ENCODE data around the gene CHN2. TPM values are rescaled to one million over a fixed set of nuclear protein-coding genes. Genes with fewer than 3 reads are reported as not detected.

The CHN2 gene
- total RNA-seq, 1 experiment from 2014 or later = 17.2 TPM

- no peak for DNase-seq (ENCODE audit: low spot score)
These were observed 114.7 kb downstream of the CHN2 start for GRCh38 chr7:29309041-29309854.

- DNase-seq (ENCODE audit: low spot score) = no peak
These were observed 116.0 kb downstream of the CHN2 start for GRCh38 chr7:29310625-29311024.

DNA sequence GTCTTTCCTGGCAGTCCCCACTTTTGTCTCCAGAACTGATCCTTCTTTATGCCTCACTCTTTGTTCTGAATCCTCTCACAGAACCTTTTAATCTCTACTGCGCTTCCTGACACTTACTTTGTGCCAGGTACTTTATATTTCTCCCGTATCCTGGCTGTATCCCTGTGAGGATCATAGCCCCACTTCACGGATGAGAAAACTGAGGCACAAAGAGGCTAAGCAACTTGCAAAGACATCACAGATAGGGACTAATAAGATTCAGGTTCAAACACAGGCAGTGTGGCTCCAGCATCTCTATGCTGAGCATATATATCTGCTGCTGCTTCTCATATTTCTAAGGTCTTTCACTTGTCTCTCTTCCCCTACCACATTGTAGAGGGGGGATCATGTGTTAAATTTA is 116.7 kb downstream of the CHN2 start:
- no peak for DNase-seq (ENCODE audit: low spot score)

GRCh38 chr7:29314148-29314547 is 119.6 kb downstream of the CHN2 start:
- no peak for DNase-seq (ENCODE audit: low spot score)

DNA sequence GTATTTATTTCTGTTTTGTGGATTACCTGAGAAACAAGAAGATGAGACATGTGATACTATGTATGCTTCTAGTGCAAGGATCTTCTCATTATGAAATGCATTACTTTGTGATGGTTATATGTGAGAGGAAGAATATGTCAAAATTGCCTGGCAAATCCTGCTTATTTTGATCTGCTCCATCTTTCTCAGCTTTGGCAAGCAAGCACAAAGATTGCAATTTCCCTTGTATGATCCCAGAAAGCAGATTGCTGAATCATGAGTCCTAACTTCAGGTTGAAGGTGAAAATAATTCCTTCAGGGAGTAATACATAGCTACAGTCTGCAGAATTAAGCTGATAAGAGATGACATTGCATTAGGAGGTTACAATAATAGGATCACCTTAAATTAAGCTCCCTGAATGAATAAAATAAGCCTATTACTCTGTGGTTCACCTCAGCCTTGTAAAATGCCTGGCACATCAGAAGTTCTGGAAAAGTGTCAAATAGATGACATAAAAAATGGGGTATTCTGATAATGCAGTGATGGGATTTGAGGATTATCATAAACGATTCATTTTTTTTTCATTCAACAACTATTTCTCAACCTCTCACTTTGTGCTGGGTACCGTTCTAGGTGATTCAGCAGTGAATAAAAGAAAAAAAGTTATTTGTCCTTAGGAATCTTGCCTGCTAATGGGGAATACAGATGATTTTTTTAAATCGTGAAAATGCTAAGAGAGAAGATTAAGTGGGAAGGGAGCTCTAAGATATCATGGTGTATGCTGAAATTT is 120.7 kb downstream of the CHN2 start:
- no peak for DNase-seq (ENCODE audit: low spot score)

DNA sequence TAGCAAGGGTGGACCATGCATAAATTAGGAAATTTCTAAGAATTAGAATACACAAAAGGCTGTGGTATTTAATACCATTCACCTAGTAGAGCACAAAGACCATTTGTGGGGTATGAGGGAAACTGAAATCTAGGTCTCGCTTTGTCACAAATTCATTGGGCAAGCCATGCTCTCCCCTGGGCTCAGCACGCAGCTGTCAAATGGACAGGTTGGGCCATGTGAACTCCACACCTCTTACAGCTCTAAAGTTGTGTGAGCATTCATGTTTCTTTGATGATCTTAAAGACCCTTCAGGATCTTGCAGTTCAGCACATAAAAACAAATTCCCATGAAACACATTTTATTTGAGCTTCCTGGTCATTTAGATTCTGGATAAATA is 121.3 kb downstream of the CHN2 start:
- DNase-seq (ENCODE audit: low spot score) = no peak

- DNase-seq (ENCODE audit: low spot score) = no peak
These were observed 122.4 kb downstream of the CHN2 start for GRCh38 chr7:29316926-29317325.

GRCh38 chr7:29318853-29319718 is 124.5 kb downstream of the CHN2 start:
- no peak for DNase-seq (ENCODE audit: low spot score)

DNA sequence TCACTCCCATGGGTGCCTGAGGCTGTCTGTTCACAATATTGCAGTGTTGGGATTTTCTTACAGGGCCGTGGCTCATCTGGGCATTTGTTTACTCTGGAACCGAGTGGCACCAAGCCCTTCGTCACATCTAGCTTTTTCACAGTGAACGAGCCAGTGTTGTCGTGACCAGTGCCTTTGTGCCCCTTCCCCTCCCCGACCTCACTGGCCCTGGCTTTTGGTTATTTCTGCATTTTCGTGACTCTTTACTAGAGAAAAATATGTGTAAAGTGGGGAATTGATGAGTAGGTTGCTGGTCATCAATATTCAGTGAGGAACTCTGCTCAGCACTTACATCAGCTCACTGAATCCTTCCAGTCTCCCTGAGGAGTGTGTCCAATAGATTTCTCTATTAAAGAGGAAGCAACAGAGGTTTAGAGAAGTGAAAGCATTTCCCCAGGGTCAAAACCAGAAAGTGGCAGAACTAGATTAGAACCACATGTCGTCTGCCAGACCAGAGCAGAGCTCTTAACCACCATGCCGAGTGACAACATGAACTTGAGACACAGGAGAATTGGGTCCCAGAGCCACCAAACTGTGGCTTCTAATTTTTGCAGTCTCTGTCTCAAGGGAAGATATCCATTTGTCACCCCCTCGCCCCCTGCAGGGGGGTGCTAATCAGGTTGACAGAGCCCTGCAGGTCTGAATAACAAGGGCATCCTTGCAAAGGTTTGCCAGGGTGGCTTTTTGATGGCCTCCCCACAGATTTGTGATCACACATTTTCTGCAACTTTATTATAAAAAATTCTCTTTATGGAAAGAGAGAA is 125.3 kb downstream of the CHN2 start:
- DNase-seq (ENCODE audit: low spot score) = peak; percentile 42

DNA sequence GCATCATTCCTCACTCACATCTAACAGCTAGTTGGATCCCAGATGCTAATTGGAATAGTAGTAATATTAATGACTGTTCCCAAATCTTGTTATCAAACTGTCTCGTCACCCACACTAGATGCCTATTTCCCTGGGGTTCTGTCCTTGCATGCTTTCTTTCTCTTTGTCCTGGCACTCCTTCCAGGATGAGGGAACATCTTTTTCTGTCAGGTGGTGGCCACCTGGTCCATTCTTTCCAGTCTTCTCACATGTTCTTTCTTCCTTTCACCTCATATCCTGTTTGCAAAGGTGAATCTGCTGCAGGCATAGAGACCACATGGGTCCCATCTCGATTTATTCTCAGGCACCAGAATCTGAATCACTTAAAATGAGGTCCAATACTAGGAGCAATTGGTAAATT is 126.0 kb downstream of the CHN2 start:
- DNase-seq (ENCODE audit: low spot score) = no peak

GRCh38 chr7:29322023-29322712 is 127.6 kb downstream of the CHN2 start:
- no peak for DNase-seq (ENCODE audit: low spot score)

GRCh38 chr7:29325476-29325875 is 130.9 kb downstream of the CHN2 start:
- DNase-seq (ENCODE audit: low spot score) = no peak

- no peak for DNase-seq (ENCODE audit: low spot score)
These were observed 132.3 kb downstream of the CHN2 start for GRCh38 chr7:29326864-29327263.

DNA sequence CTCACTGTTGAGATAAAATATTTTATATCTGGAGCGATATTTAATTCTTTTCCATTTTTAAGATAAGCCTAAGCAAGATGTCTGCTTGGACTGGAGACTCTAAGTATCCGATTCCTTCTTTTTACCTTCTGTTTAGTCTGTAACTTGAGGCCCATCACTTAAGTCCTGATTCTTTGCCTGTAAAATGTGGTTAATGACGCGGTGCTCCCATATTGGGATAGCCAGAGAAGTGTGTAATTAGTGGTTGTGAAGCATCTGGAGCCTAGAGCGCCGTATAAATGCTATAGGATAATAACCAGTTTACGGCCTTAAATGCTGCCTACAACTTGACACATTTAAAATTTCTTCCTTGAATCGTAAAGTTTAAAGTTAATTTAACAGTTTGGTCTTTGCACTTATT is 132.9 kb downstream of the CHN2 start:
- peak; percentile 48 for DNase-seq (ENCODE audit: low spot score)

GRCh38 chr7:29328045-29328444 is 133.5 kb downstream of the CHN2 start:
- DNase-seq (ENCODE audit: low spot score) = no peak

- no peak for DNase-seq (ENCODE audit: low spot score)
These were observed 134.2 kb downstream of the CHN2 start for GRCh38 chr7:29328811-29329210.

GRCh38 chr7:29329686-29330085 is 135.1 kb downstream of the CHN2 start:
- DNase-seq (ENCODE audit: low spot score) = no peak

DNA sequence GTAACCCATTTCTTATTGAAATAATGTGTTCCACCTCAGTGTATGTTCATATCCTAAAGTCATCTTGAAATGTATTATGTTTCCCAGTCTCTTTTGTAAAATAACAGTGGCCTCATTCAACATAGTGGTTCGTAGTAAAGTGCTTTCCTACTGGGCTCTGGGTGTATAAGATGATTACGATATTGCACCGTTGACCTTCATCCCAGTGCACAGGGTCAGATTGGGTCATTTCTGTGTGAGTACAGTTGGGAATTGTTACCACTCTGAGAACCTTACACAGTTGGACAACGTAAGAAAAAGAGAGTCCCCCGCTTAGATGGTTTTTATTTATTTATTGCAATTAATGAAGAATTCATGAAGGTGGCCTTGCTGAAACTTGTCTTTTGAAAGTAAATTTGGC is 135.6 kb downstream of the CHN2 start:
- no peak for DNase-seq (ENCODE audit: low spot score)

DNA sequence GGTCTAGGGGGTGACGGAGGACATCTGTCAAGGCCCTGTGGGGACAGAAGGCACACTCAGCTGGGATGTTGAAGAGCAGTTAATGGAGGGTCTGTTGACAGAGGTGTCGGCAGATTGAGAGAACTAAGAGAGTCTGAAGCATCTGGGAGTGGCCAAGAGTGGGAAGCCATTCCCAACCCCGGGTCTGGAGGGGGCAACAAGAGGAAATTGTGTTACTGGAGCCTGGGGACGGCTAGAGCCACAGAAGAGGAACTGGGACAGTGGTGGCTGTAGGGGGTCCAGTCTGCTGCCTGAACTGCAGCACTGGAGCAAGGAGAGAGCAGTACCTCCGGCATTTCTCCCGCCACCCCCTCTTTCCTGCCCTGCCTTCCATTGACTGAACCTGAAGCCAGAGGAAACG is 136.6 kb downstream of the CHN2 start:
- DNase-seq (ENCODE audit: low spot score) = no peak

- DNase-seq (ENCODE audit: low spot score) = no peak
These were observed 137.7 kb downstream of the CHN2 start for GRCh38 chr7:29332042-29332811.
